HG02870 (cell line): ENCODE results near the gene SHISAL2B.
"Not testable (repeated sequence)": the region's sequence is repeated elsewhere in the genome, so short reads cannot be mapped to it uniquely, and the experiment has no call there.

Experiments
- ATAC-seq: cut with Tn5 transposase; IDR thresholded peaks from one replicate; pipeline ENCODE4 v1.9.1; 2021; ENCODE audit warnings: mild to moderate bottlenecking, moderate library complexity; ENCODE audit not compliant: unreplicated experiment

Gene SHISAL2B

DNA sequence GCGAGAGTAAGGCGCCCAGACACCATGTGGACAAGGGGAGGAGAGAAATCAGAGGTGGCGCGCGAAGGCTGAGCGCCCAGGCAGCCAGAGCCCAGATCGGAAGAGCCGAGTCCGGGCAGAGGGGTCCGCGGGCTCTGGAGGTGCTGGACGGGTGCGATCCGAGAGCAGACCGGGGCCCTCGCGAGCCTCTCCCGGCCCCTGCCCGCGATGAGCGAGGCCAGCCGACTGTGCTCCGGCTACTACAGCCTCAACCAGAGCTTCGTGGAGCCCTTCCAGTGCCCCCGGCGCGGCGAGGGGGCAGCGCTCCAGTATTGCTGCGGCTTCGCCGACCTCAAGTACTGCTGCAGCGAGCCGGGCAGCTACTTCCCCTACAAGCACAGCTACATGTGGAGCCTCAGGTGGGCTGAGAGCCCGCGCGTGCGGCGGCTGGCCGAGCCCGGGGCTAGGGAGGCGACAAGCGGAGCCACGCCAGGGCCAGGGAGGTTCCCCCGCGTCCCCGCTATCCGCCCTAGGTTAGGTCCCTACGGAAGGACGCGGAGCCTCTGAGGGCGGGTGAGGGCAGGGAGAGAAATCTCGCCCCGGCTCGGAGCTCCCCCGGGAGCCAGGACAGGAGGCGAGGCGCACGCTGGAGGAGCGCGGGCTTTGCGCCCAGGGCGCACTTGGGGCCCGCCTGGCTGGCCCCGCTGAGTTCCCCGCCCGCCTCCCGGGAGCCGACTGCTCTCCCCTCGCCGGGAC, at the start of gene SHISAL2B:
SHISAL2B (plus strand) TSS at position 87 of the 735 bp plus-strand sequence; CDS start at position 208, 121 bp downstream.
- no peak for ATAC-seq

DNA sequence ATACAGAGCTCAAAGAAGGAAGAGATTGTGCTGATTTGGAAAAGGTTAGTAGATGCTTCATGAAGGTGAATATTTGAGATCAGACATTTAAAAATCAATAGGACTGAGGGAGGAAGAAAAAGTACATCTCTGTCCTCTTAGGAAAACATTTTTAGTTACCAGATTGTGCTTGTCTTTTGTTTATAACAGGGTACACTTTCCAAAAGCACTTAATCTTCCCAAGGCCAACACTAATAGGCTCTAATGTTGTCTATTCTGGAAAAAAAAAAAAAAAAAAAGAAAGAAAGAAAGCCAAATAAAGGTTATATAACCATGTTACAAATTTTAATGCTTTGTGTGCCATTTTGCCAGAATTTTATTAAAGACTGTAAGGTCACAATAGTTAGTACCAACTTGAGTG, 45.5 kb upstream of the SHISAL2B start:
- ATAC-seq: no peak

DNA sequence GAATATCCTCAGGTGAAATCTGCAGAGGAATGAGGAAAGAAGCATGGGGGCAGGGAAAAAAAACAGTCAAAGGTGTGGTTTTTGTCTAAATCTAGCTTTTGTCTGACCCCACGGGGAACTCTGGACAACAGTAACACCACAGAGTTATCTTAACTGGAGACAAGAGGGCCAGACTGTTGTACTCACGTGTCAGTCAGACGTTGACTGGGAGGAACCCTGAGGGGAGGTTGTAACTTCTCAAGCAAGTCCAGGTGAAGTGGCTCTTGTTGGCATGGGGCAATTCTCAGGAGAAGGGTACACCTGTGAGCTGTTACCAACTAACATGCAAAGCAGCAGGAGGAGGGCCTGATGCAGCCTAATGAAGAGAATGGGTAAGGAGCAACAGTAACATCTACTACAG, 44.1 kb upstream of the SHISAL2B start:
- ATAC-seq: no peak

DNA sequence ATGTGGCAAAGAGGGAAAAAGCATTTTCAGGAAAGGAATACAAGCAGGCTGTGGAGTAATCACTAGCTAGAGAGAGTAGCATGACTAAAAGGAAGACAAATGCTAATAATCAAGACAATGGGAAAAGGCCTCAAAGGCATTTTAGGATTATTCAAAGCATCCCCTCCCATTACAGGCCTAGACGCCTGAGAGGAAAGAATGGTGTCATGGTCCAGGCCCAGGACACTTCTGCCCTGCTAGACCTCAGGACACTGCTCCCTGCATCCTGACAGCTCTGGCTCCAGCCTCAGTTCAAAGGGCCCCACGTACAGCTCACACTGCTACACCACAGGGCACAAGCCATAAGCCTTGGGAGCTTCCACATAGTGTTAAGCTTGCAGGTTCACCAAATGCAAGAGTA, 40.8 kb upstream of the SHISAL2B start:
- ATAC-seq: no peak

- no peak for ATAC-seq
Measured at GRCh38 chr5:64653766-64654560, 36.3 kb upstream of the SHISAL2B start.

GRCh38 chr5:64654561-64654938, 35.8 kb upstream of the SHISAL2B start:
- no peak for ATAC-seq

DNA sequence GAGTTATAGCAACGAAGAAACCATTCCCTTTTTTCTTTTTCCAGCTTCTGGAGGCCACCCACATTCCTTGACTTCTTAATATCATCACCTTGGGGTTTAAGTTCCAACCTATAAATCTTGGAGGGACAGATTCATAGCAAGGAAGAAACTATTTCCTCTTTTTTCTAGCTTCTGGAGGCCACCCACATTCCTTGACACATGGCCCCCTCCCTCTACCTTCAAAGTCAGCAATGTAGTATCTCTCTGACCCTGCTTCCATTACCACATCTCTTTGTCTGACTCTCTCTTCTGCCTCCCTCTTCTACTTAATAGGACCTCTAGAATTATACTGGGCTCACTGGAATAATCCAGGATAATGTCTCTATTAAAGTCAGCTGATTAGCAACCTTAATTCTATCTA, 34.7 kb upstream of the SHISAL2B start:
- ATAC-seq: no peak

- ATAC-seq: no peak
Measured at GRCh38 chr5:64659289-64659688, 31.0 kb upstream of the SHISAL2B start.

- ATAC-seq: not testable (repeated sequence)
Measured at GRCh38 chr5:64663181-64663580, 27.1 kb upstream of the SHISAL2B start.

GRCh38 chr5:64665243-64665642, 25.1 kb upstream of the SHISAL2B start:
- no peak for ATAC-seq

DNA sequence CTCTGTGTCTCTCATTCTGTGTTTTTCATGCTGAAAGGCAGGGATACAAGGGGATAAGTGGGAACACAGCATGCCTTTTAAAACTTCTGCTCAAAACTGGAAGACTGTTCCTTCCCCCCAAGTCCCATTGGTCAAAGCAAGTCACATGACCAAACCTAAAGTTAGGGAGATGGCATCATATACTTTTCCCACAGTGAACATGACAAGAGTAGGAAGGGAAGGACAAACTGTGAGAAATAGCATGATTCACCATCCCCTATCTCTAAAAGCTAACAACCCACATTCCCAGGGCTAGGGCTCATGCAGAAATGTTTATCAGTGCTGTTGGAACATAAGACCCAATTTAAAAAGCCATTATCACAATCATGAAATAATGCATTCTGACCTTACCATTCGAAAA, 24.2 kb upstream of the SHISAL2B start:
- ATAC-seq: no peak

GRCh38 chr5:64667068-64667467, 23.2 kb upstream of the SHISAL2B start:
- ATAC-seq: no peak

GRCh38 chr5:64670277-64670676, 20.0 kb upstream of the SHISAL2B start:
- no peak for ATAC-seq

DNA sequence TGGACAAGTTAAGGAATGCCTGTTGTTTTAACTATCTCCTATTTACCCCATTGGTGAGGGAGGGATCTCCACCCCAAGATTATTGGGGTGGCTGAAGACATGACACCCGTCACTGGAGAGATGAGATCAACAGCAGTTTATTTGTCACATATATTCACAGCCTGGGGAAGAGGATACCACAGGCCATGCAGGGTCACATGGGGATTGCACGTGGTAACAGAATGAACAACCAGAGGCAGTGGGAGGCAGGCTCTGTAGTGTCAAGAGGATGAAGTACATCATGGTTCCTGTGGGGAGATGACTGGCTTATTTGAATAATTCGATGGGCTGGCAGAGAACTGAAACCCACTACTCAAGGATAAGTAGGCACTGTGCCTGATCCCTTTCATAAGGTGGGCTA, 18.6 kb upstream of the SHISAL2B start:
- no peak for ATAC-seq

GRCh38 chr5:64678374-64678773, 11.9 kb upstream of the SHISAL2B start:
- ATAC-seq: no peak

DNA sequence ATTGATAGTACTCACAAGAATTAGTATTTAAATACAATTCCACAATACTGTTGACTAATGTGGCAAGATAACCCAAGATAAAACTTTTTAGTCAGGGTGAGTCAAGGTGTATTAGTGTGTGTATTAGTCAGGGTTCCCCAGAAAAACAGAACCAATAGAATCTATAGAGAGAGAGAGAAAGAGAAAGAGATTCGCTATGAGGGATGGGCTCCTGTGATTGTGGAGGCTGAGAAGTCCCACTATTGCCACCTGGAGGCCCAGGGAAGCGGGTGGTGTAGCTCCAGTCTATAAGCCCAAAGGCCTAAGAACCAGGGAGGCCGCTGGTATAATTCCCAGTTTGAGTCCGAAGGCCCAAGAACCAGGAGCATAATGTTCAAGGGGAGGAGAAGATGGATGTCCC, 10.0 kb upstream of the SHISAL2B start:
- ATAC-seq: no peak

DNA sequence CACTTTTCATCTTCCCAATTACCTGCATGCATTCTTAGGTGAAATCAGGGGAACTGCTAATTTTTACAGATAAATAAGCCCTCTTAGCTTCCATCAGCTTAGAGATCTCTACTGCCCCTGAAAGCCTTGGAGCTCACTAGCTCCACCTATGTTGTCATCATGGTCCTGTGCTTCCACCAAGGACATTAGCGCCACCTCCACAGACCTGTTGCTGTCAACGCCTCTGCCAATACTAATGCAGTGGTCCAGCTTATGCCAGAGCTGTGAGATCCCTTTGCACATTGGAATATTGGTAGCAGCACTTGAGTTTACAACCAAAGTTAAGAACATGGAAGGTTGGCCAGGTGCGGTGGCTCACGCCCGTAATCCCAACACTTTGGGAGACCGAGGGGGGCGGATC, 7.7 kb upstream of the SHISAL2B start:
- no peak for ATAC-seq

GRCh38 chr5:64685866-64686265, 4.4 kb upstream of the SHISAL2B start:
- no peak for ATAC-seq

DNA sequence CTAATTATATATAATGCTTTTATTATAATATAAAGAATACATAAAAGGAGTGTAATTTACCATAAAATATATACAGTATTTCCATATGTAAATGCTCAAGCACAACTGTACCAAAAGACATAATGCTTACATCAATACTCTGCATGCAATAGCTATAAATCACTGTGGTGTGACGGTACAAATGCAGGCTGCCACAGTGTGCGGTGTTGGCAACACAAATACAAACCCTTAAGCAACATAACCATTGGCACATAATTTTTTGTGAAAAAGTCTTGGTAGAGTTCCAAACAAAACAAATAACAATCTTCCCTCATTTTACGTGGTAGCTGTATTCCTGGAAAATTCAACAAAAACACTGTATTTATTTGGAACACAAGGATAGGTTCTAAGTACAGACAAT, 1.9 kb upstream of the SHISAL2B start:
- no peak for ATAC-seq

GRCh38 chr5:64688965-64689364, 1.3 kb upstream of the SHISAL2B start:
- ATAC-seq: no peak

DNA sequence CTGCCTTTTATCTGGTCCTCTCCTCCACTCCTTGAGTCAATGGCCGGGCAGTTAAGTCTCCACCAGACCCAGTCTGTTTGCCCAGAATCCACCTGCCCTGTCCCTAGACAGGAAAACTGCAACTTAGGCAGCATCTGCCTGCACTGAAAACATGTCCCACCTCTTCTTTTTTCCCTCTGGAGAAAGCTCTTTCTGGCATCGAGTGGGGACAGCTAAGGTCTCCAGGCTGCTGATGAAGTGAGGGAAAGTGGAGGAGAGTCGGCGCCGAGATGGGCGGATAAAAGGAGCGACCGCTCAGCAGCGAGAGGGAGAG, 243 bp upstream of the SHISAL2B start:
- no peak for ATAC-seq

GRCh38 chr5:64691291-64691690, 988 bp downstream of the SHISAL2B start:
- ATAC-seq: no peak

DNA sequence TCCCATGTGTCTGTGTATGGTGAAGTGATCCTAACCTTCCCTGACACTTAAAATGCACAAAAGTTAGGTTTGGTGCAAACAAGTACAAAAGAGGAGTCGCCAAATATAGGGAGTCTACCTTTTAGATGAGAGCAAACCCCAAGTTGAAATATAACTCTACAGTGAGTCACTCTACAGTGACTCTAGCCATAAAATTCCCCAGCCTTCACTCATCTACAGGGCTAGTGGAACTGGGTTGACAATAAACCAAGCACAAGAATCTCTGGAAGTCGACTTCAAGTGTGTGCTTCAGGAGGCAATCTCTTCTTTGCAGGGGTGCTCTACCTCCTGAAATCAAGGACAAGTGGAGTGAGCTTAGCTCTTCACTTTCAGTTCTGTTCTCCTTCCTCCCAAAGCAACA, 3.3 kb downstream of the SHISAL2B start:
- ATAC-seq: no peak
